Chondrocyte (in vitro differentiated cells): ENCODE measurements around the gene TAF9B. TPM values are rescaled to one million over a fixed set of nuclear protein-coding genes. Genes with fewer than 3 reads are reported as not detected.
"Not testable (repeated sequence)": the region's sequence is repeated elsewhere in the genome, so short reads cannot be mapped to it uniquely, and the experiment has no call there.

Source experiments
- DNase-seq: peaks from one replicate; pipeline ENCODE4 v3.0.0; 2021; ENCODE audit warnings: mixed read lengths, low spot score
- H3K27ac Mint-ChIP-seq: one replicate; pipeline ENCODE4 v1.8.0; 2021; ENCODE audit warnings: mild to moderate bottlenecking, moderate library complexity, mixed read lengths; ENCODE audit not compliant: unreplicated experiment
- H3K27me3 Mint-ChIP-seq: 2 replicates; pipeline ENCODE4 v1.8.0; 2021; ENCODE audit warnings: low read depth, mixed read lengths
- H3K36me3 Mint-ChIP-seq: 2 replicates; pipeline ENCODE4 v1.8.0; 2021; ENCODE audit warnings: low read depth, mixed read lengths
- H3K4me1 Mint-ChIP-seq: 2 replicates; pipeline ENCODE4 v1.8.0; 2021; ENCODE audit warnings: low read depth, mild to moderate bottlenecking, mixed read lengths
- H3K4me3 Mint-ChIP-seq: one replicate; pipeline ENCODE4 v1.8.0; 2021; ENCODE audit warnings: mild to moderate bottlenecking, moderate library complexity, mixed read lengths; ENCODE audit not compliant: unreplicated experiment
- H3K9me3 Mint-ChIP-seq: 2 replicates; pipeline ENCODE4 v1.8.0; 2021; ENCODE audit warnings: low read depth, mixed read lengths
- total RNA-seq: library from RNA; stranded (reverse); gene quantifications from 3 replicates; pipeline ENCODE4 v1.2.1, GENCODE V29; 2021
- TF ChIP-seq, protein P1 (sequence below): fragments of 200-600 bp; sonication (generic); IDR thresholded peaks from 2 replicates; pipeline ENCODE4 v1.5.0; 2021; ENCODE audit warnings: antibody characterized with exemption, mild to moderate bottlenecking, moderate library complexity

Gene TAF9B
- total RNA-seq, 1 donor from 2014 or later: 12.4 TPM

DNA sequence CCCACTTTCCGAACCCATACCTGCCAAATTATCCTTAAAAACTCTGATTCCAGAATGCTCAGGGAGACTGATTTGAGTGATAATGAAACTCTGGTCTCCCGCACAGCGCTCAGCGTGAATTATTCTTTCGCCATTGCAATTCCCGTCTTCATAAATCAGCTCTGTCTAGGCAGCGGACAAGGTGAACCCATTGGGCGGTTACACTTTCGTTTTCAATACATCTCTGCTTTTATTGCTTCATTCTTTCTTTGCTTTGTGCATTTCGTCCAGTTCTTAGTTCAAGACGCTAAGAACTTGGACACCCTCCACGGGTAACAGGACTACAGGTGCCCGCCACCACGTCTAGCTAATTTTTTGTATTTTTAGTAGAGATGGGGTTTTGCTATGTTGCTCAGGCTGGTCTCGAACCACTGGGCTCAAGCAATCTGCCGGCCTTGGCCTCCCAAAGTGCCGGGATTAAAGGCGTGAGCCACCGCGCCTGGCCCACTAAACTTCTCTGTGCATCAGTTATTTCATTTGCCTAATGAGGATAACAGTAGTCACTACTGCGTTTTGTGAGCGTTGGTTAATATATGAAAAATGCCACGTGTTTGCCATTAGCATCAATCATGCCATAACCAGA lies 36.3 kb downstream of the TAF9B start:
- Mint-ChIP-seq H3K27me3 (no peaks in the 10 kb centered on the region), H3K9me3 (peaks cover 13% of the 10 kb centered on the region), H3K4me3 (peak overlapping the region; percentile 88), H3K36me3 (peaks cover 3% of the 10 kb centered on the region), H3K4me1 (peaks cover 34% of the 10 kb centered on the region), H3K27ac (peak overlapping the region; percentile 90)
- DNase-seq: no peak
- TF ChIP-seq, protein P1, sequence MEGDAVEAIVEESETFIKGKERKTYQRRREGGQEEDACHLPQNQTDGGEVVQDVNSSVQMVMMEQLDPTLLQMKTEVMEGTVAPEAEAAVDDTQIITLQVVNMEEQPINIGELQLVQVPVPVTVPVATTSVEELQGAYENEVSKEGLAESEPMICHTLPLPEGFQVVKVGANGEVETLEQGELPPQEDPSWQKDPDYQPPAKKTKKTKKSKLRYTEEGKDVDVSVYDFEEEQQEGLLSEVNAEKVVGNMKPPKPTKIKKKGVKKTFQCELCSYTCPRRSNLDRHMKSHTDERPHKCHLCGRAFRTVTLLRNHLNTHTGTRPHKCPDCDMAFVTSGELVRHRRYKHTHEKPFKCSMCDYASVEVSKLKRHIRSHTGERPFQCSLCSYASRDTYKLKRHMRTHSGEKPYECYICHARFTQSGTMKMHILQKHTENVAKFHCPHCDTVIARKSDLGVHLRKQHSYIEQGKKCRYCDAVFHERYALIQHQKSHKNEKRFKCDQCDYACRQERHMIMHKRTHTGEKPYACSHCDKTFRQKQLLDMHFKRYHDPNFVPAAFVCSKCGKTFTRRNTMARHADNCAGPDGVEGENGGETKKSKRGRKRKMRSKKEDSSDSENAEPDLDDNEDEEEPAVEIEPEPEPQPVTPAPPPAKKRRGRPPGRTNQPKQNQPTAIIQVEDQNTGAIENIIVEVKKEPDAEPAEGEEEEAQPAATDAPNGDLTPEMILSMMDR: no peak

DNA sequence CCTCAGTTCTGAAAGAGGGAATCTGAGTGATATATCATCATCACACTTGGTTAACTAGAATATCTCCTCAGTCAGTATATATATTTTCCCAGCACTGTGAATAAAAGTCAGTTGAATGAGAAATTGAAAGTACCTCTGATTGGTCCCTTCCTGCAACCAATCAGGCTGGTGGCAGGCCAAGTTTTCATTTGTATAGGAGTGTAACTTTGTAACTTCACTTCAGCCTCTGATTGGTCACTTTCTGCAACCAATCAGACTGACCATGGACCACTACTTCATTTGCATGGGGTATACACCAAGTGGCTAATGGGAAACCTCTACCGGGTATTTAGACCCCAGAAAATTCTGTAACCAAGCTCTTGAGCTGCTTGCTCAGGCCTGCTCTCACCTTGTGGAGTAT lies 37.4 kb downstream of the TAF9B start:
- H3K27me3 Mint-ChIP-seq: no peaks in the 10 kb centered on the region
- no peak for DNase-seq
- no peak overlapping the region for H3K27ac Mint-ChIP-seq
- peaks cover 13% of the 10 kb centered on the region for H3K9me3 Mint-ChIP-seq
- peaks cover 3% of the 10 kb centered on the region for H3K36me3 Mint-ChIP-seq
- TF ChIP-seq, protein P1: no peak
- H3K4me1 Mint-ChIP-seq: peaks cover 24% of the 10 kb centered on the region
- H3K4me3 Mint-ChIP-seq: no peak overlapping the region

DNA sequence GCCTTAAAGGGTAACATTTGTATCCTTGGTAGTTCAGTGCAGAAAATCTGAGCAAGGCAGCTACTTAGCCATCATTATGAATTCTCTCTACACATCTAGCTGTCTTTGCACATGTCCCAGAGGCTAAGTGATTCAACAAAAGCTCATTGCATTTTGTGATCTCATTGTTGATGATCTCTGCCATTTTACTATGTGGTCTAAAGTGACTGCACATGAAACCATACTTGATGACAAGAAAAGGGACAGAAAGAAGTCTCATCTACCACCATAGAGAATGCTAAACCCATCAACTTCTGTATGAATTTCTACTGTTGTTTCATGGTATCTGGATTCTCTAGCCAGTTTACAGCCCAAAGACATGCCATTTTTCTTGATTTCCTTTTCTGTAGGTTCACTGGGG lies 41.3 kb downstream of the TAF9B start:
- no peak for DNase-seq
- Mint-ChIP-seq H3K4me3 (no peak overlapping the region), H3K9me3 (peaks cover 10% of the 10 kb centered on the region), H3K36me3 (no peaks in the 10 kb centered on the region), H3K27me3 (no peaks in the 10 kb centered on the region), H3K27ac (no peak overlapping the region), H3K4me1 (no peaks in the 10 kb centered on the region)
- TF ChIP-seq, protein P1: no peak

DNA sequence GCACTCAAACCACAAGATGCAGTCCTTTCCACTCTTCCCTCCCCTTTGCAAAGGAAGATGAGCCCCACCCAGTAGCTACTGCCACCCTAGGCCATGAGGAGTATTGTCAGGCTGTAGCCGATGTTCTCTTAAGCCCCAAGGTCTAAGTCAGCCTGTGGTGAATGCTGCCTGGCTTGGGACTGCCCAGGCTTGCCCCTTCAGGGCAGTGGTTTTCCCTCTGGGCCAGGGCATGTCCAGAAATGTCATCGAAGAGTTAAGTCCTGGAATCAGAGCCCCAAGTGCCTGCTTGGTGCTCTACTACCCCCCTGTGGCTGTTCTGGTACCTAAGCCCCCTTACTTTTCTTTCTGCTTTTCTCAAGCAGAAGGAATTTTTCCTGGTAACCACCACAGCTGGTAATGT lies 47.2 kb downstream of the TAF9B start:
- Mint-ChIP-seq H3K4me1 (no peaks in the 10 kb centered on the region), H3K27ac (no peak overlapping the region), H3K27me3 (no peaks in the 10 kb centered on the region), H3K9me3 (peaks cover 29% of the 10 kb centered on the region), H3K4me3 (no peak overlapping the region), H3K36me3 (no peaks in the 10 kb centered on the region)
- TF ChIP-seq, protein P1: peak; percentile 75
- no peak for DNase-seq

DNA sequence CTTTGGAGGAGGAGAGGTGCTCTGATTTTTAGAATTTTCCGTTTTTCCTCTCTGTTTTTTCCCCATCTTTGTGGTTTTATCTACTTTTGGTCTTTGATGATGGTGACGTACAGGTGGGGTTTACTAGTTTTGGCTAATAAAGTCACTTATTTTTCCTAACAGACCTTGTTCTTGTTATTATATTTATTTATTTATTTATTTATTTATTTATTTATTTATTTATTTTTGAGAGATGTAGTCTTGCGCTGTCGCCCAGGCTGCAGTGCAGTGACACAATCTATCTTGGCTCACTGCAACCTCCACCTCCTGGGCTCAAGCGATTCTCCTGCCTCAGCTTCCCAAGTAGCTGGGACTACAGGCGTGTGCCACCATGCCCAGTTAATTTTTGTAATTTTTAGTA lies 58.0 kb downstream of the TAF9B start:
- H3K9me3 Mint-ChIP-seq: peaks cover 12% of the 10 kb centered on the region
- DNase-seq, H3K27me3 Mint-ChIP-seq, H3K27ac Mint-ChIP-seq, H3K4me1 Mint-ChIP-seq, H3K36me3 Mint-ChIP-seq, H3K4me3 Mint-ChIP-seq: not testable (repeated sequence)

Other genes starting within 250 kb of the TAF9B start
- gene MAGT1, start 244.2 kb downstream of the TAF9B start, total RNA-seq: 66.6 to 80.8 TPM (median 74.8 TPM) in 3 replicates
- 142 to 192 TPM (median 154 TPM) in 3 replicates for gene COX7B, start 240.2 kb downstream of the TAF9B start, total RNA-seq
- 11.6 to 14.9 TPM (median 12.1 TPM) in 3 replicates for gene ATP7A, start 229.0 kb downstream of the TAF9B start, total RNA-seq
- not detected in 3 replicates for gene PGAM4, start 170.0 kb downstream of the TAF9B start, total RNA-seq
- 222 to 362 TPM (median 352 TPM) in 3 replicates for gene PGK1, start 35.4 kb downstream of the TAF9B start, total RNA-seq
- gene CYSLTR1, start 188.0 kb upstream of the TAF9B start, total RNA-seq: not detected in 3 replicates